HepG2 (cell line): Measurements from ENCODE around the gene MT1G. TPM values are rescaled to one million over a fixed set of nuclear protein-coding genes. Genes with fewer than 3 reads are reported as not detected.

Experiments used
- ATAC-seq: fragments of 200-7000 bp; cut with Tn5 transposase; 3 replicates; pipeline ENCODE4 v1.9.1; 2020; ENCODE audit warnings: mild to moderate bottlenecking, moderate library complexity
- BruUV-seq: library from RNA; stranded (reverse); fragments of 400-500 nt; replicated peaks from 2 replicates; lab custom pipeline; 2021; lab: Mats Ljungman, UMichigan
- CTCF ChIA-PET: fragments of 300-600 bp; formaldehyde crosslinking; extraction: SDS; loops from one replicate; lab custom pipeline; 2021; ENCODE audit warnings: low total read pairs, inconsistent platforms, low intra/inter-chr PET ratio; lab: Yijun Ruan, JAX
- POLR2A ChIA-PET: fragments of 350-600 bp; sonication (Branson Sonifier 250); formaldehyde crosslinking; loops from one replicate; lab custom pipeline; 2020; ENCODE audit warnings: antibody characterized with exemption, inconsistent platforms; lab: Yijun Ruan, JAX
- DNase-seq: peaks from one replicate; pipeline ENCODE4 v3.0.0-alpha.2; 2015; ENCODE audit warnings: low spot score
- FAIRE-seq: peaks from 3 replicates; lab custom pipeline; 2011; peaks lifted over from hg19 to GRCh38; lab: Jason Lieb, UNC
- H2AFZ ChIP-seq: one replicate; pipeline ENCODE4 v1.6.1; 2011; ENCODE audit warnings: low read length, inconsistent platforms
- H3K27ac ChIP-seq: fragments of 300-600 bp; 3 replicates; pipeline ENCODE4 v1.8.0; 2011; ENCODE audit warnings: mixed run types, mild to moderate bottlenecking, mixed read lengths, low read length, inconsistent platforms; ENCODE audit not compliant: insufficient read depth; ENCODE audit errors: extremely low read length
- H3K27me3 ChIP-seq, 2 experiments: fragments of 200-600 bp in 1 of 2; 2 replicates in 1 of 2; 3 replicates in 1 of 2; pipeline versions ENCODE4 v1.6.0 to v1.8.0; 2011; ENCODE audit warnings: low read length in 2 of 2, mild to moderate bottlenecking in 2 of 2, moderate library complexity in 2 of 2, inconsistent platforms in 1 of 2; ENCODE audit not compliant: insufficient read depth in 2 of 2, control insufficient read depth in 1 of 2
- H3K36me3 ChIP-seq, 2 experiments: fragments of 200-600 bp in 1 of 2; replicated peaks in 1 of 2; 2 replicates in 1 of 2; 3 replicates in 1 of 2; pipeline versions ENCODE4 v1.5.1 to v1.8.0; 2011; ENCODE audit warnings: low read length in 2 of 2, inconsistent platforms in 1 of 2; ENCODE audit not compliant: insufficient read depth in 2 of 2, control insufficient read depth in 1 of 2
- H3K4me1 ChIP-seq: 2 replicates; pipeline ENCODE4 v1.5.1; 2012; ENCODE audit warnings: low read length, inconsistent platforms; ENCODE audit not compliant: insufficient read depth
- H3K4me2 ChIP-seq: 2 replicates; pipeline ENCODE4 v1.6.0; 2011; ENCODE audit warnings: low read depth, low read length, inconsistent platforms
- H3K4me3 ChIP-seq, 3 experiments: fragments of 200-600 bp in 1 of 3; sonication (generic), shearing (Covaris generic) in 1 of 3; replicated peaks in 1 of 3; 2 replicates each; pipeline ENCODE4 v1.5.1; 2011 to 2016; ENCODE audit warnings: low read length in 3 of 3, inconsistent platforms in 2 of 3, low read depth in 2 of 3, mild to moderate bottlenecking in 2 of 3, control low read depth in 1 of 3, mixed read lengths in 1 of 3; ENCODE audit not compliant: insufficient read depth in 1 of 3
- H3K79me2 ChIP-seq: one replicate; pipeline ENCODE4 v1.6.1; 2011; ENCODE audit warnings: low read length, inconsistent platforms; ENCODE audit not compliant: insufficient read depth
- H3K9ac ChIP-seq: 2 replicates; pipeline ENCODE4 v1.6.0; 2011; ENCODE audit warnings: mild to moderate bottlenecking, low read depth, low read length, inconsistent platforms; ENCODE audit not compliant: insufficient read depth
- H3K9me3 ChIP-seq: 2 replicates; pipeline ENCODE4 v1.5.1; 2012; ENCODE audit warnings: mild to moderate bottlenecking, low read length
- H4K20me1 ChIP-seq: 2 replicates; pipeline ENCODE4 v1.6.0; 2011; ENCODE audit warnings: inconsistent platforms, mild to moderate bottlenecking, low read length, moderate library complexity; ENCODE audit not compliant: insufficient read depth
- ATRX ChIP-seq: sonication (generic); formaldehyde crosslinking; IDR thresholded peaks from 2 replicates; pipeline ENCODE4 v1.4.0; 2020; ENCODE audit warnings: missing genetic modification reagents, borderline replicate concordance
- IRF9 ChIP-seq: sonication (generic); formaldehyde crosslinking; IDR thresholded peaks from 2 replicates; pipeline ENCODE4 v1.8.0; 2022; ENCODE audit warnings: missing genetic modification reagents, mild to moderate bottlenecking, borderline replicate concordance
- ZNF646 ChIP-seq: sonication (generic); formaldehyde crosslinking; IDR thresholded peaks from 2 replicates; pipeline ENCODE4 v1.9.0; 2021; ENCODE audit warnings: mild to moderate bottlenecking, missing genetic modification reagents
- ZNF7 ChIP-seq: IDR thresholded peaks from 2 replicates; pipeline ENCODE4 v1.6.1; 2016; ENCODE audit warnings: missing biosample characterization, missing genetic modification reagents
- ZNF883 ChIP-seq: sonication (generic); formaldehyde crosslinking; IDR thresholded peaks from 2 replicates; pipeline ENCODE4 v1.5.1; 2020; ENCODE audit warnings: mild to moderate bottlenecking, missing genetic modification reagents; ENCODE audit errors: not compliant biosample characterization
- WGBS: methylation state at CpG from one replicate; pipeline ENCODE4 v1.1.6; 2017; ENCODE audit warnings: low lambda C conversion rate; 5-methylcytosine and 5-hydroxymethylcytosine counted together
- in situ Hi-C: cut with HindIII; loops from 2 replicates; pipeline ENCODE4 v1.10.0; 2017; ENCODE audit warnings: low pct_unique_long_range_greater_than_20kb; ENCODE audit not compliant: extremely low pct_ligation_motif_present
- intact Hi-C: fragments of 100-400 bp; cut with micrococcal nuclease; formaldehyde crosslinking; loops from one replicate; pipeline ENCODE4 v1.10.0; 2022; ENCODE audit not compliant: unreplicated experiment
- polyA plus RNA-seq, 8 experiments: library from polyadenylated mRNA; depleted of rRNA in 3 of 8; stranded (reverse) in 7 of 8; unstranded in 1 of 8; fragments of >200 nt; fragmentation: Illumina TruSeq in 4 of 8; extraction: Trizol in 4 of 8; gene quantifications; 2 replicates each; pipeline versions ENCODE4 v1.2.1 to v1.2.3, GENCODE V29; 2011 to 2016; ENCODE audit warnings: low read depth in 4 of 8, missing spikeins in 1 of 8, mixed read lengths in 1 of 8; ENCODE audit not compliant: insufficient read depth in 1 of 8
- total RNA-seq, 5 experiments: library from RNA; depleted of rRNA; stranded (reverse); fragments of >200 nt; fragmentation: Illumina TruSeq; extraction: Trizol; gene quantifications; 2 replicates each; pipeline ENCODE4 v1.2.3, GENCODE V29; 2016; ENCODE audit warnings: low read depth in 1 of 5

The MT1G gene
- total and polyA plus RNA-seq, 2 of the 13 experiments (the other 11 are each of a cell fraction or from before 2014, with no cell fraction given), result 3.6 to 377 TPM

GRCh38 chr16:56711862-56712261 is 44.0 kb upstream of the MT1G start:
- TF ChIP-seq ATRX (CRISPR knock-in tag), result no peak
- TF ChIP-seq ZNF7 (CRISPR knock-in tag), result peak; percentile 72
- CTCF ChIA-PET, result no interaction called here
- Histone ChIP-seq H3K79me2 (no peaks in the 10 kb centered on the region), H3K4me1 (peaks cover 24% of the 10 kb centered on the region), H4K20me1 (no peaks in the 10 kb centered on the region), H3K9ac (no peak overlapping the region), H3K9me3 (no peaks in the 10 kb centered on the region), H3K27ac (no peak overlapping the region), H3K36me3 (no peaks in the 10 kb centered on the region), H3K27me3 (peaks cover 2 to 9% of the 10 kb centered on the region in 2 experiments; a peak in 1 of 5 replicates), H3K4me3 (no peak overlapping the region), H2AFZ (no peak overlapping the region), H3K4me2 (no peak overlapping the region)
- DNase-seq (no peak), FAIRE-seq (no peak), ATAC-seq (no peak)
- 34% methylated on average over 2 of the region's 2 CpGs for WGBS
- intact Hi-C loops, result no loop called here
- no TSS peak for BruUV-seq
- POLR2A ChIA-PET, result no interaction called here
- in situ Hi-C loops, result no loop called here

- WGBS, result 0% methylated on average over 2 of the region's 3 CpGs
- H3K36me3 ChIP-seq, result no peaks in the 10 kb centered on the region
- peak; percentile 45 for ATAC-seq
- ChIA-PET CTCF (no interaction called here), POLR2A (no interaction called here)
- no peak overlapping the region for H3K9ac ChIP-seq
- TF ChIP-seq ZNF883 (peak; percentile 43), ZNF646 (CRISPR knock-in tag) (no peak), IRF9 (CRISPR knock-in tag) (0 out of 2 replicates have a peak, but pooled peaks have one; percentile 24)
- intact Hi-C loops, result no loop called here
- no peaks in the 10 kb centered on the region for H4K20me1 ChIP-seq
- H3K4me2 ChIP-seq, result peak overlapping the region; percentile 57; the same call in 1 of the 2 replicates
- no peak overlapping the region for H3K4me3 ChIP-seq
- H3K27ac ChIP-seq, result no peak overlapping the region
- H3K79me2 ChIP-seq, result no peaks in the 10 kb centered on the region
- peaks cover 5 to 10% of the 10 kb centered on the region in 2 experiments; a peak in 1 of 5 replicates for H3K27me3 ChIP-seq
- H2AFZ ChIP-seq, result no peak overlapping the region
- BruUV-seq, result no TSS peak
- DNase-seq, result no peak
- FAIRE-seq, result no peak
- peaks cover 24% of the 10 kb centered on the region for H3K4me1 ChIP-seq
- in situ Hi-C loops, result no loop called here
- no peaks in the 10 kb centered on the region for H3K9me3 ChIP-seq
Measured at GRCh38 chr16:56710181-56710737, 42.4 kb upstream of the MT1G start.
